Measurements from ENCODE around the gene NLK. TPM values are rescaled to one million over a fixed set of nuclear protein-coding genes. Genes with fewer than 3 reads are reported as not detected.

NLK gene
- total RNA-seq, 1 experiment from 2014 or later, result 14.6 TPM

DNA sequence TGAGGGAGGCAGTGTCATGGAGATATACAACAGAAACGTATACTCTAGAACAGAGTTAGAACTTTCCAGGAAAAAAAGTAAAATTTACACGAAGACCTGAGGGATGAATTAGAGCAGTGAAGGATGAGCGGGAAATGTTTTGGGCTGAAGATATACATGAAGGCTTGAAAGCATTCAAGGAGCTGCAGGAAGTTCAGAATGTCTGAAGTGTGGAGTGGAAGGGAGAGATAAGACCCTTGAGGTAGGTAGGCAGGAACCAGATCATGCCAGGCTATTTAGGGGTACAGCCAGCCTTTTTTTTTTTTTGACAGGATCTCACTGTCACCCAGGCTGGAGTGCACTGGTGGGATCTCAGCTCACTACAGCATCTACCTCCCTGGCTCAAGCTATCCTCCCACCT lies 3.2 kb upstream of the NLK start:
- Mint-ChIP-seq H3K4me3 (ENCODE audit: unreplicated experiment) (no peak overlapping the region), H3K36me3 (ENCODE audit: insufficient read depth, unreplicated experiment) (peaks cover 7% of the 10 kb centered on the region), H3K4me1 (ENCODE audit: insufficient read depth, unreplicated experiment) (peaks cover 37% of the 10 kb centered on the region), H3K9me3 (ENCODE audit: unreplicated experiment) (peaks cover 6% of the 10 kb centered on the region), H3K27ac (ENCODE audit: low read depth, unreplicated experiment) (no peak overlapping the region), H3K27me3 (ENCODE audit: insufficient read depth, unreplicated experiment) (no peaks in the 10 kb centered on the region)
- no peak for DNase-seq (ENCODE audit: unreplicated experiment)
- POLR2A ChIA-PET, result interaction anchor here (1.0 kb wide), 1 partner anchor 15 kb away, joined by 4 read pairs; no protein-coding TSS in a partner anchor
- TF ChIP-seq, protein P1, sequence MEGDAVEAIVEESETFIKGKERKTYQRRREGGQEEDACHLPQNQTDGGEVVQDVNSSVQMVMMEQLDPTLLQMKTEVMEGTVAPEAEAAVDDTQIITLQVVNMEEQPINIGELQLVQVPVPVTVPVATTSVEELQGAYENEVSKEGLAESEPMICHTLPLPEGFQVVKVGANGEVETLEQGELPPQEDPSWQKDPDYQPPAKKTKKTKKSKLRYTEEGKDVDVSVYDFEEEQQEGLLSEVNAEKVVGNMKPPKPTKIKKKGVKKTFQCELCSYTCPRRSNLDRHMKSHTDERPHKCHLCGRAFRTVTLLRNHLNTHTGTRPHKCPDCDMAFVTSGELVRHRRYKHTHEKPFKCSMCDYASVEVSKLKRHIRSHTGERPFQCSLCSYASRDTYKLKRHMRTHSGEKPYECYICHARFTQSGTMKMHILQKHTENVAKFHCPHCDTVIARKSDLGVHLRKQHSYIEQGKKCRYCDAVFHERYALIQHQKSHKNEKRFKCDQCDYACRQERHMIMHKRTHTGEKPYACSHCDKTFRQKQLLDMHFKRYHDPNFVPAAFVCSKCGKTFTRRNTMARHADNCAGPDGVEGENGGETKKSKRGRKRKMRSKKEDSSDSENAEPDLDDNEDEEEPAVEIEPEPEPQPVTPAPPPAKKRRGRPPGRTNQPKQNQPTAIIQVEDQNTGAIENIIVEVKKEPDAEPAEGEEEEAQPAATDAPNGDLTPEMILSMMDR (IDR thresholded peaks at IDR 0.05; ENCODE audit: unreplicated experiment), result no peak
- BruUV-seq (replicated peaks), result no TSS peak
- intact Hi-C loops (cut with micrococcal nuclease), result no loop called here
- CTCF ChIA-PET, result no interaction called here

DNA sequence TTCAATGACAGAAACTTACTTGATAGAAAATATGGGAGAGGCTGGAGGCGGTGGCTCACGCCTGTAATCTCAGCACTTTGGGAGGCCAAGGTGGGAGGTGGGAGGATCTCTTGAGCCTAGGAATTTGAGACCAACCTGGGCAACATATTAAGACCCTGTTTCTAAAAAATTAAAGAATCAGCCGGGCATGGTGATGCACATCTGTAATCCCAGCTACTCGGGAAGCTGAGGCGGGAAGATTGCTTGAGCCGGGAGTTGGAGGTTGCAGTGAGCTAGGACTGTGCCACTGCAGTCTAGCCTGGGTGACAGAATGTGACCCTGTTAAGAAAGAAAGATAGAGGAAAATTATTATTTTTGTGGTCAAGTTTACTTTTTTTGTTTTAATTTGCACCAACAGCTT lies 2.1 kb upstream of the NLK start:
- H3K9me3 Mint-ChIP-seq (ENCODE audit: unreplicated experiment), result peaks cover 6% of the 10 kb centered on the region
- intact Hi-C loops (cut with micrococcal nuclease), result loop anchor here (2.0 kb wide), 1 partner anchor 148 kb away; the partner anchor contains the start of gene LYRM9

DNA sequence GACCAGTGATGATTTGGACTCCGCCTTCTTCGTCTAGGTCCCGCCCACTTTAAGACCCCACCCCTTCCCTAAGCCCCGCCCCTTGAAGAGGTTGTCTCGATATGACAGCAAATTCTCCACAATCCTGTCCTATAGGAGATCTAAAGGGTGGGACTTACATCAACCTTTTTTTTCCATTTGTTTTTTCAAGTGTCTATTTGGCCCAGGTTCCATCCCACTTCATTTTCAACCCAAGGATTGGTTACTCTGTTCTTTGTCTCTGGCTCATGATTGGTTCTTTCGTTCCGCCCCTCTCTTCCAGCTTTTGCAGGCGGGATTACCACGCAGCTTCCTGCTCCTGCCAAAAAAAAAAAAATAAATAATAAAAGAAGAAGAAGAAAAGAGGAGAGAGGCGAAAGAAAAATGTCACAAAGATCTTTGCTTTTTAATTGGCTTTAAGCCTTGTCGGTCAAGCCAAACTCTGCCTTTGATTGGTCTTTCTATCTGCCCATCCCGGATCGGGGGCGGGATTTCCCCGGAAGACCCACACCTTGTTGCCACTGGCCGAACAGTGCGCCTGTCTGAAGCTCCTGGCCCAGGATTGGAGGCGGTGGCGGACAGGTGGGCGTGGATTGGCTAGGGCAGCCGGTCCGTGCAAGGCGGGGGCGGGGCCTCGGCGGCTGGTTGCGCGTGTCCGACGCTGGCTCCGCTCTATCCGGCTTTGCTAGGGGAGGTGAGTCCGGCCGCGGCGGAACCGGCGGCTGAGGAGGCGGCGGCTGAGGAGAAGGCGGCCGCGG lies 1.2 kb upstream of the NLK start:
- ChIA-PET POLR2A (interaction anchor here (0.6 to 2.0 kb wide), 13 partner anchors 9 to 294 kb away, joined by 3 to 23 read pairs (median 4); partner anchors contain the start of gene TNFAIP1), CTCF (interaction anchor here (0.8 to 1.2 kb wide), 2 partner anchors 160 to 192 kb away, joined by 5 to 6 read pairs; no protein-coding TSS in a partner anchor)
- Mint-ChIP-seq H3K9me3 (ENCODE audit: unreplicated experiment) (peaks cover 6% of the 10 kb centered on the region), H3K27ac (ENCODE audit: low read depth, unreplicated experiment) (peak overlapping the region; percentile 81), H3K4me3 (ENCODE audit: unreplicated experiment) (peak overlapping the region; percentile 91), H3K4me1 (ENCODE audit: insufficient read depth, unreplicated experiment) (peaks cover 47% of the 10 kb centered on the region), H3K36me3 (ENCODE audit: insufficient read depth, unreplicated experiment) (peaks cover 7% of the 10 kb centered on the region), H3K27me3 (ENCODE audit: insufficient read depth, unreplicated experiment) (no peaks in the 10 kb centered on the region)
- TF ChIP-seq, protein P1 (IDR thresholded peaks at IDR 0.05; ENCODE audit: unreplicated experiment), result no peak
- DNase-seq (ENCODE audit: unreplicated experiment), result peak; percentile 99
- BruUV-seq (replicated peaks), result no TSS peak
- intact Hi-C loops (cut with micrococcal nuclease), result loop anchor here (2.0 kb wide), 1 partner anchor 148 kb away; the partner anchor contains the start of gene LYRM9

More for the DNA sequence above, 2.1 kb upstream of the NLK start:
- Mint-ChIP-seq H3K27ac (ENCODE audit: low read depth, unreplicated experiment) (no peak overlapping the region), H3K4me1 (ENCODE audit: insufficient read depth, unreplicated experiment) (peaks cover 42% of the 10 kb centered on the region), H3K27me3 (ENCODE audit: insufficient read depth, unreplicated experiment) (no peaks in the 10 kb centered on the region), H3K36me3 (ENCODE audit: insufficient read depth, unreplicated experiment) (peaks cover 7% of the 10 kb centered on the region), H3K4me3 (ENCODE audit: unreplicated experiment) (peak overlapping the region; percentile 91)
- POLR2A ChIA-PET, result interaction anchor here (1.0 to 2.0 kb wide), 6 partner anchors 9 to 23 kb away, joined by 3 to 23 read pairs (median 7); no protein-coding TSS in a partner anchor
- CTCF ChIA-PET, result interaction anchor here (0.8 to 1.2 kb wide), 2 partner anchors 161 to 193 kb away, joined by 5 to 6 read pairs; no protein-coding TSS in a partner anchor
- no peak for DNase-seq (ENCODE audit: unreplicated experiment)
- TF ChIP-seq, protein P1 (IDR thresholded peaks at IDR 0.05; ENCODE audit: unreplicated experiment), result no peak
- no TSS peak for BruUV-seq (replicated peaks)

Data from MCF 10A (cell line).